GM12878 (cell line): Measurements from ENCODE around the gene CELF2. TPM values are rescaled to one million over a fixed set of nuclear protein-coding genes. Genes with fewer than 3 reads are reported as not detected.

Experiments used
- ATAC-seq: fragments of 200-7000 bp; cut with Tn5 transposase; 3 replicates; pipeline ENCODE4 v1.9.1; 2020; ENCODE audit warnings: mild to moderate bottlenecking, moderate library complexity
- BruUV-seq: library from RNA; stranded (reverse); fragments of 400-500 nt; replicated peaks from 2 replicates; lab custom pipeline; 2021; lab: Mats Ljungman, UMichigan
- CTCF ChIA-PET: fragments of 300-600 bp; sonication (Branson Sonifier 250); formaldehyde crosslinking; extraction: SDS; loops from one replicate; lab custom pipeline; 2021; ENCODE audit warnings: inconsistent platforms; lab: Yijun Ruan, JAX
- POLR2A ChIA-PET: fragments of 350-600 bp; formaldehyde crosslinking; extraction: SDS; loops from one replicate; lab custom pipeline; 2021; ENCODE audit warnings: inconsistent platforms; lab: Charles Lee
- RAD21 ChIA-PET: fragments of 300-600 bp; sonication (Branson Sonifier 250); formaldehyde crosslinking; loops from one replicate; lab custom pipeline; 2023; ENCODE audit warnings: antibody characterized with exemption; ENCODE audit not compliant: unreplicated experiment; lab: Charles Lee
- SMC1A ChIA-PET: fragments of 300-600 bp; sonication (Branson Sonifier 250); formaldehyde crosslinking; loops from one replicate; lab custom pipeline; 2023; ENCODE audit not compliant: unreplicated experiment, uncharacterized antibody; lab: Charles Lee
- DNase-seq: peaks from one replicate; pipeline ENCODE4 v3.0.0-alpha.2; 2011; ENCODE audit warnings: low read depth, low spot score
- FAIRE-seq: peaks from 3 replicates; lab custom pipeline; 2011; peaks lifted over from hg19 to GRCh38; lab: Jason Lieb, UNC
- H2AFZ ChIP-seq: 2 replicates; pipeline ENCODE4 v1.6.0; 2011; ENCODE audit warnings: low read depth, low read length, control low read depth; ENCODE audit not compliant: control insufficient read depth
- H3K27ac ChIP-seq: 2 replicates; pipeline ENCODE4 v1.5.1; 2011; ENCODE audit warnings: control low read depth; ENCODE audit not compliant: control insufficient read depth, insufficient read depth
- H3K27me3 ChIP-seq, 2 experiments: replicated peaks in 1 of 2; 2 replicates each; pipeline versions ENCODE4 v1.6.0 to v1.6.1; 2011; ENCODE audit warnings: low read length in 1 of 2; ENCODE audit not compliant: control insufficient read depth in 2 of 2, insufficient read depth in 2 of 2
- H3K36me3 ChIP-seq, 2 experiments: 2 replicates each; pipeline ENCODE4 v1.5.1; 2011; ENCODE audit warnings: low read length in 1 of 2; ENCODE audit not compliant: control insufficient read depth in 2 of 2, insufficient read depth in 2 of 2
- H3K4me1 ChIP-seq: 2 replicates; pipeline ENCODE4 v1.6.1; 2011; ENCODE audit warnings: mild to moderate bottlenecking, low read length, moderate library complexity, mixed read lengths; ENCODE audit not compliant: control insufficient read depth, insufficient read depth
- H3K4me2 ChIP-seq: 2 replicates; pipeline ENCODE4 v1.6.0; 2011; ENCODE audit warnings: control low read depth; ENCODE audit not compliant: control insufficient read depth, insufficient read depth
- H3K4me3 ChIP-seq: fragments of 200-600 bp; sonication (generic); 2 replicates; pipeline ENCODE4 v1.5.1; 2016
- H3K79me2 ChIP-seq: 2 replicates; pipeline ENCODE4 v1.6.0; 2011; ENCODE audit warnings: low read length; ENCODE audit not compliant: control insufficient read depth, insufficient read depth
- H3K9ac ChIP-seq: 2 replicates; pipeline ENCODE4 v1.8.0; 2011; ENCODE audit warnings: low read length, control low read depth, mixed read lengths; ENCODE audit not compliant: control insufficient read depth, insufficient read depth
- H3K9me3 ChIP-seq: replicated peaks from 3 replicates; pipeline ENCODE4 v1.5.1; 2011; ENCODE audit warnings: mild to moderate bottlenecking, low read length; ENCODE audit not compliant: control insufficient read depth, insufficient read depth
- H4K20me1 ChIP-seq: 2 replicates; pipeline ENCODE4 v1.6.0; 2011; ENCODE audit not compliant: control insufficient read depth, insufficient read depth
- ATF3 ChIP-seq: IDR thresholded peaks from 2 replicates; pipeline ENCODE4 v1.6.1; 2011; ENCODE audit warnings: low read depth, mild to moderate bottlenecking, low read length, moderate library complexity, borderline replicate concordance; ENCODE audit errors: extremely low read depth
- BCL3 ChIP-seq: IDR thresholded peaks from 2 replicates; pipeline ENCODE4 v1.6.1; 2011; ENCODE audit warnings: borderline replicate concordance, low read depth, mild to moderate bottlenecking, moderate library complexity, low read length; ENCODE audit not compliant: insufficient read depth, poor library complexity, severe bottlenecking
- CBX5 ChIP-seq: sonication (generic); IDR thresholded peaks from 2 replicates; pipeline ENCODE4 v1.6.1; 2016; ENCODE audit warnings: low read depth, moderate library complexity, mild to moderate bottlenecking, inconsistent platforms
- E4F1 ChIP-seq: fragments of 450-650 bp; IDR thresholded peaks from 2 replicates; pipeline ENCODE4 v1.6.1; 2018; ENCODE audit warnings: borderline replicate concordance, mild to moderate bottlenecking; ENCODE audit not compliant: partially characterized antibody
- FOXM1 ChIP-seq: IDR thresholded peaks from 2 replicates; pipeline ENCODE4 v1.6.1; 2012; ENCODE audit warnings: low read depth, mild to moderate bottlenecking, inconsistent platforms, low read length, moderate library complexity
- MAX ChIP-seq: IDR thresholded peaks from 2 replicates; pipeline ENCODE4 v1.6.1; 2012; ENCODE audit warnings: low read depth, low read length, improper control_type of control experiment
- POU2F2 ChIP-seq: IDR thresholded peaks from 3 replicates; pipeline ENCODE4 v1.6.1; 2011; ENCODE audit warnings: low read depth, mild to moderate bottlenecking, low read length, borderline replicate concordance
- RELA ChIP-seq: fragments of 450-650 bp; IDR thresholded peaks from 2 replicates; pipeline ENCODE4 v1.8.0; 2014; ENCODE audit warnings: borderline replicate concordance; ENCODE audit not compliant: partially characterized antibody
- RUNX3 ChIP-seq: IDR thresholded peaks from 2 replicates; pipeline ENCODE4 v1.6.1; 2012; ENCODE audit warnings: low read length, inconsistent platforms
- SIX5 ChIP-seq: IDR thresholded peaks from 2 replicates; pipeline ENCODE4 v1.6.1; 2011; ENCODE audit warnings: mild to moderate bottlenecking, low read depth, low read length, moderate library complexity; ENCODE audit not compliant: severe bottlenecking
- SMAD1 ChIP-seq: fragments of 450-650 bp; IDR thresholded peaks from 2 replicates; pipeline ENCODE4 v1.6.1; 2018; ENCODE audit warnings: mild to moderate bottlenecking, low read depth; ENCODE audit not compliant: partially characterized antibody
- ZNF384 ChIP-seq: IDR thresholded peaks from 2 replicates; pipeline ENCODE4 v1.6.1; 2012; ENCODE audit warnings: low read depth, mild to moderate bottlenecking, low read length, improper control_type of control experiment, borderline replicate concordance
- ZSCAN29 ChIP-seq: fragments of 450-650 bp; IDR thresholded peaks from 2 replicates; pipeline ENCODE4 v1.6.1; 2017; ENCODE audit warnings: mild to moderate bottlenecking, moderate library complexity
- ZZZ3 ChIP-seq: IDR thresholded peaks from 2 replicates; pipeline ENCODE4 v1.6.1; 2011; ENCODE audit warnings: low read depth; ENCODE audit not compliant: control insufficient read depth, insufficient read length
- WGBS: methylation state at CpG from one replicate; pipeline ENCODE4 v1.1.6; 2016; ENCODE audit warnings: low lambda C conversion rate; ENCODE audit not compliant: insufficient replicate concordance, insufficient coverage; ENCODE audit errors: missing lambda C conversion rate; 5-methylcytosine and 5-hydroxymethylcytosine counted together
- in situ Hi-C: fragments of 300-500 bp; cut with MboI; formaldehyde crosslinking; loops from 9 replicates; pipeline ENCODE4 v1.14.3; 2018; ENCODE audit warnings: mixed read lengths
- intact Hi-C: fragments of 100-400 bp; cut with micrococcal nuclease; formaldehyde crosslinking; loops from one replicate; pipeline ENCODE4 v1.14.2; 2022; ENCODE audit not compliant: unreplicated experiment
- polyA plus RNA-seq, 11 experiments: library from polyadenylated mRNA; depleted of rRNA in 4 of 11; unstranded in 6 of 11; stranded (reverse) in 5 of 11; fragments of >200 nt; fragmentation: Nextera tagmentation in 4 of 11; fragmentation: Illumina TruSeq in 1 of 11; extraction: Ambion mirVana in 4 of 11; extraction: Trizol in 1 of 11; gene quantifications; 1 replicate in 1 of 11; 2 replicates in 10 of 11; pipeline versions ENCODE4 v1.2.1 to v1.2.3, GENCODE V29; 2011 to 2016; ENCODE audit warnings: inconsistent platforms in 2 of 11, missing spikeins in 2 of 11, low read depth in 1 of 11
- total RNA-seq, 4 experiments: library from RNA; depleted of rRNA in 3 of 4; stranded (reverse); fragments of >200 nt in 3 of 4; fragmentation: Illumina TruSeq in 1 of 4; extraction: Trizol in 1 of 4; gene quantifications; 2 replicates each; pipeline versions ENCODE4 v1.2.1 to v1.2.3, GENCODE V29; 2013 to 2021
- TF ChIP-seq, protein P1 (sequence below): IDR thresholded peaks from 2 replicates; pipeline ENCODE4 v1.6.1; 2012; ENCODE audit warnings: low read depth, low read length, improper control_type of control experiment
- TF ChIP-seq, protein P2 (sequence below): IDR thresholded peaks from 2 replicates; pipeline ENCODE4 v1.6.1; 2011; ENCODE audit warnings: low read depth, low read length, improper control_type of control experiment, borderline replicate concordance

CELF2 gene
- total and polyA plus RNA-seq, 10 of the 15 experiments (the other 5 are each of a cell fraction or from before 2014, with no cell fraction given), result 20.8 to 129 (median 86.3) TPM

GRCh38 chr10:11009471-11010308 lies 8.0 kb upstream of the CELF2 start:
- in situ Hi-C loops (no loop called here), intact Hi-C loops (loop anchor here (10.0 kb wide), 1 partner anchor 265 kb away; no protein-coding TSS in a partner anchor)
- ChIA-PET RAD21 (no interaction called here), CTCF (no interaction called here), POLR2A (no interaction called here), SMC1A (no interaction called here)
- no peaks in the 10 kb centered on the region for H4K20me1 ChIP-seq
- no TSS peak for BruUV-seq
- 40% methylated on average over 13 of the region's 13 CpGs for WGBS
- no peaks in the 10 kb centered on the region for H3K79me2 ChIP-seq
- H3K4me2 ChIP-seq, result no peak overlapping the region
- H3K27me3 ChIP-seq, result no peaks in the 10 kb centered on the region; a peak in 2 of 4 replicates
- FAIRE-seq, result no peak
- H3K9ac ChIP-seq, result no peak overlapping the region
- no peaks in the 10 kb centered on the region for H3K9me3 ChIP-seq
- DNase-seq, result no peak
- no peaks in the 10 kb centered on the region for H3K36me3 ChIP-seq
- no peak overlapping the region for H3K4me3 ChIP-seq
- H2AFZ ChIP-seq, result no peak overlapping the region
- H3K4me1 ChIP-seq, result no peaks in the 10 kb centered on the region
- no peak for ATAC-seq
- H3K27ac ChIP-seq, result no peak overlapping the region
- no peak for TF ChIP-seq POU2F2
- TF ChIP-seq ZNF384, result no peak
- no peak for TF ChIP-seq ZZZ3
- no peak for TF ChIP-seq MAX
- no peak for TF ChIP-seq RELA
- no peak for TF ChIP-seq CBX5
- TF ChIP-seq ZSCAN29, result no peak
- TF ChIP-seq SIX5, result no peak
- TF ChIP-seq BCL3, result no peak
- TF ChIP-seq, protein P1, sequence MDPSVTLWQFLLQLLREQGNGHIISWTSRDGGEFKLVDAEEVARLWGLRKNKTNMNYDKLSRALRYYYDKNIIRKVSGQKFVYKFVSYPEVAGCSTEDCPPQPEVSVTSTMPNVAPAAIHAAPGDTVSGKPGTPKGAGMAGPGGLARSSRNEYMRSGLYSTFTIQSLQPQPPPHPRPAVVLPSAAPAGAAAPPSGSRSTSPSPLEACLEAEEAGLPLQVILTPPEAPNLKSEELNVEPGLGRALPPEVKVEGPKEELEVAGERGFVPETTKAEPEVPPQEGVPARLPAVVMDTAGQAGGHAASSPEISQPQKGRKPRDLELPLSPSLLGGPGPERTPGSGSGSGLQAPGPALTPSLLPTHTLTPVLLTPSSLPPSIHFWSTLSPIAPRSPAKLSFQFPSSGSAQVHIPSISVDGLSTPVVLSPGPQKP, result no peak
- TF ChIP-seq RUNX3, result no peak
- TF ChIP-seq, protein P2, sequence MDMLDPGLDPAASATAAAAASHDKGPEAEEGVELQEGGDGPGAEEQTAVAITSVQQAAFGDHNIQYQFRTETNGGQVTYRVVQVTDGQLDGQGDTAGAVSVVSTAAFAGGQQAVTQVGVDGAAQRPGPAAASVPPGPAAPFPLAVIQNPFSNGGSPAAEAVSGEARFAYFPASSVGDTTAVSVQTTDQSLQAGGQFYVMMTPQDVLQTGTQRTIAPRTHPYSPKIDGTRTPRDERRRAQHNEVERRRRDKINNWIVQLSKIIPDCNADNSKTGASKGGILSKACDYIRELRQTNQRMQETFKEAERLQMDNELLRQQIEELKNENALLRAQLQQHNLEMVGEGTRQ, result no peak
- no peak for TF ChIP-seq ATF3
- no peak for TF ChIP-seq SMAD1
- no peak for TF ChIP-seq FOXM1
- TF ChIP-seq E4F1, result no peak
